Right forelimb (tissue), 1 donor: Measurements from ENCODE around the gene NUP205.

Experiments used
- DNase-seq: peaks from one replicate; pipeline ENCODE4 v3.0.0-alpha.2; 2018

Gene NUP205

GRCh38 chr7:135541029-135541428 lies 16.7 kb upstream of the NUP205 start:
- DNase-seq, result no peak

GRCh38 chr7:135550196-135550595 lies 7.5 kb upstream of the NUP205 start:
- DNase-seq, result no peak

GRCh38 chr7:135552148-135552547 lies 5.6 kb upstream of the NUP205 start:
- DNase-seq, result no peak

GRCh38 chr7:135553346-135553745 lies 4.4 kb upstream of the NUP205 start:
- no peak for DNase-seq

- peak; percentile 70 for DNase-seq
Observed at GRCh38 chr7:135558337-135558767, 635 bp downstream of the NUP205 start.

GRCh38 chr7:135558881-135559280 lies 1.2 kb downstream of the NUP205 start:
- no peak for DNase-seq

- no peak for DNase-seq
Observed at GRCh38 chr7:135560631-135561030, 2.9 kb downstream of the NUP205 start.

- no peak for DNase-seq
Observed at GRCh38 chr7:135562720-135563119, 5.0 kb downstream of the NUP205 start.

GRCh38 chr7:135571834-135572233 lies 14.1 kb downstream of the NUP205 start:
- no peak for DNase-seq

- DNase-seq, result no peak
Observed at GRCh38 chr7:135573541-135573940, 15.8 kb downstream of the NUP205 start.

- DNase-seq, result no peak
Observed at GRCh38 chr7:135575296-135575695, 17.6 kb downstream of the NUP205 start.

GRCh38 chr7:135578569-135578968 lies 20.9 kb downstream of the NUP205 start:
- DNase-seq, result no peak

GRCh38 chr7:135584362-135585353 lies 26.9 kb downstream of the NUP205 start:
- no peak for DNase-seq

- DNase-seq, result no peak
Observed at GRCh38 chr7:135597181-135597925, 39.6 kb downstream of the NUP205 start.

- no peak for DNase-seq
Observed at GRCh38 chr7:135597926-135598305, 40.2 kb downstream of the NUP205 start.

- DNase-seq, result no peak
Observed at GRCh38 chr7:135599471-135599870, 41.8 kb downstream of the NUP205 start.

GRCh38 chr7:135600226-135600625 lies 42.5 kb downstream of the NUP205 start:
- no peak for DNase-seq

GRCh38 chr7:135601182-135601581 lies 43.5 kb downstream of the NUP205 start:
- DNase-seq, result no peak

GRCh38 chr7:135602304-135602703 lies 44.6 kb downstream of the NUP205 start:
- DNase-seq, result no peak

- no peak for DNase-seq
Observed at GRCh38 chr7:135616136-135616535, 58.4 kb downstream of the NUP205 start.

GRCh38 chr7:135617781-135618180 lies 60.1 kb downstream of the NUP205 start:
- no peak for DNase-seq

GRCh38 chr7:135618510-135618909 lies 60.8 kb downstream of the NUP205 start:
- DNase-seq, result no peak

- DNase-seq, result no peak
Observed at GRCh38 chr7:135620447-135620846, 62.7 kb downstream of the NUP205 start.
